ENCODE measurements around the gene APC2. TPM values are rescaled to one million over a fixed set of nuclear protein-coding genes. Genes with fewer than 3 reads are reported as not detected.

Gene APC2
- under 1 TPM in 2 of 4 donors, not detected in 2; 0.12 to 0.19 TPM for total RNA-seq

GRCh38 chr19:1449467-1450442 is at the start of gene APC2:
Gene APC2, plus strand, starts transcription at chr19:1450121. Its CDS starts 2,881 bp downstream, at chr19:1453002.
- DNase-seq (ENCODE audit: low spot score): no peak
- TF ChIP-seq, protein P1, sequence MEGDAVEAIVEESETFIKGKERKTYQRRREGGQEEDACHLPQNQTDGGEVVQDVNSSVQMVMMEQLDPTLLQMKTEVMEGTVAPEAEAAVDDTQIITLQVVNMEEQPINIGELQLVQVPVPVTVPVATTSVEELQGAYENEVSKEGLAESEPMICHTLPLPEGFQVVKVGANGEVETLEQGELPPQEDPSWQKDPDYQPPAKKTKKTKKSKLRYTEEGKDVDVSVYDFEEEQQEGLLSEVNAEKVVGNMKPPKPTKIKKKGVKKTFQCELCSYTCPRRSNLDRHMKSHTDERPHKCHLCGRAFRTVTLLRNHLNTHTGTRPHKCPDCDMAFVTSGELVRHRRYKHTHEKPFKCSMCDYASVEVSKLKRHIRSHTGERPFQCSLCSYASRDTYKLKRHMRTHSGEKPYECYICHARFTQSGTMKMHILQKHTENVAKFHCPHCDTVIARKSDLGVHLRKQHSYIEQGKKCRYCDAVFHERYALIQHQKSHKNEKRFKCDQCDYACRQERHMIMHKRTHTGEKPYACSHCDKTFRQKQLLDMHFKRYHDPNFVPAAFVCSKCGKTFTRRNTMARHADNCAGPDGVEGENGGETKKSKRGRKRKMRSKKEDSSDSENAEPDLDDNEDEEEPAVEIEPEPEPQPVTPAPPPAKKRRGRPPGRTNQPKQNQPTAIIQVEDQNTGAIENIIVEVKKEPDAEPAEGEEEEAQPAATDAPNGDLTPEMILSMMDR (IDR thresholded peaks at IDR 0.05): no peak
- ATAC-seq (ENCODE audit: low FRiP score): no peak

DNA sequence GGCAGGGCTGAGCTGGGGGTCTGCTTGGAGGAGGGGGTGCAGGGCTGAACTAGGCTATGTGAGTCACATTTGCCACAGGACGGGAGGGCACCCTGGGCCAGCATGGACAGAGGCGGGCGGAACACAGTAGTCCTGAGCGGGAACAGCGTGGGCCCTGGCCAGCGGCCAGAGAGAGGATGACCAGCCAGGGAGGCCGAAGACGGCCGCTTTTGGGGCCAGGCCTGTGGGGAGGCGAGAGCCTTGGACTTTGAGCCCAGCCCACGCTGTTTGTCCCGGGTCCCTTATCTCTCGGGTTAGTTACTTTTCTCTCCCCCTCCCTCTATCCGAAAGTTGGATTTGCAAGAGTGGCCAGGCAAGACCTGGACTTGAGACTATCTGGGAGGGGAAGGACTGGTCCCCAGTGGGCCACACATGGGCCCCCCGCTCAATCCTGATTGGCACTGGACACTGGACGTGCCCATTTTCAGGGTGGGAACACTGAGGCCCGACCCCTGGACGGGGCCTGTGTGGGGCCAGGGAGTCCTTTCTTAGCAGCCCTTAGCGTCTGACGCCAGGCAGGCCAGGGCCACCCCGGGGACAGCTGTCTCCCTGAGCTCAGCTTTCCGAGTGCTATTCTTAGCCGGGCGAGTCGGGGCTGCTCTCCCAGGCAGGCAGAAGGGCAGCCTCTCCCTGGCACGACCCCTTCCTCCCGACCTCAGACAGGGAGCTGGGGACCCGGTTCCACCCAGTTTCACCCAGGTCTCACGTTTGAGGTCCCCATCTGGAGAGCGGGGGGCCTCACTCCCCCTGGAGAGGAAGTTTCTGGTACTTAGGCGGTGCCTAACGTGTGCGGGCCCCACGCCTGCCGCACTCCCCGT is 49.4 kb upstream of the APC2 start:
- no peak for DNase-seq (ENCODE audit: low spot score)
- peak; percentile 13 for ATAC-seq (ENCODE audit: low FRiP score)

DNA sequence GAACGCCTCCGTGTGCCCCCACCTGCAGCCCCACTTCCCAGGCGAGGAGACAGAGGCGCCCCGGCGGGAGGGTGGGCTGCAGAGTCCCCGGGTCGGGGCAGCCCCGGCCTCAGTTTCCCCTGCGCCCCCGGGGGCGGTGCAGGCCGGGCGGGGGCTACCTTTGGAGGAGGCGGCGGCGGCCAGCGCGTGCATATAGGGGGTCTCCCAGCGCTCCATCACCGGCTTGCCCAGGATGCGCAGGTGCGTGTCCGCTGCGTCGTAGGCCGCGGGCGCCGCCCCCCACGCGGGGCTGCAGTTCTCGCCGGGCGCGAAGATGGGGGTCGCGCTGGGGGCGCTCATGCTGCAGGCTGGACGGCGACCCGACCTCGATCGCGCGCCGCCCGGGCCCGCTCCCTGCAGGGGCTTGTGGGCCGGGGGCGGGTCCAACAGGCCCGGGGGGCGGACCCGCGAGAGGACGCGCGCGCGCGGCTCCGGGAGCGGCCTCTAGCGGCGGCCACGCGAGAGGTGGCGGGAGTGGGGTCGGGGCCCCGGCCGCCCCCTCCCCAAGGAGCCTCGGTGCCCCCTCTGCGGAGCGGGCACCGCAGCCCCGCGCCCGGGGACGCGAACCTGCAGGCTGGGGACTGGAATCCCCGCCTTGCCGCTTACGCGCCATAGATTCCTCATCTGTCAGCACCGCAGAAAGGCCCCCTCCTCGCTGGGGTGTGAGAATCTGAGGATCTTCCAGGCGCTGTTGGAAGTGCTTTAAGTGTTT is 48.6 kb upstream of the APC2 start, which contains the start of gene GAMT:
GAMT (minus strand) TSS at position 405 of the 751 bp plus-strand sequence; CDS start at position 339, 66 bp downstream.
- ATAC-seq (ENCODE audit: low FRiP score): peak; percentile 21
- no peak for DNase-seq (ENCODE audit: low spot score)
- TF ChIP-seq, protein P1 (IDR thresholded peaks at IDR 0.05): no peak

More for the DNA sequence above, 49.4 kb upstream of the APC2 start:
- TF ChIP-seq, protein P1 (IDR thresholded peaks at IDR 0.05): no peak

- no peak for ATAC-seq (ENCODE audit: low FRiP score)
- TF ChIP-seq, protein P1 (IDR thresholded peaks at IDR 0.05): no peak
- DNase-seq (ENCODE audit: low spot score): no peak
Measured at GRCh38 chr19:1401889-1402217, 48.1 kb upstream of the APC2 start.

- TF ChIP-seq, protein P1 (IDR thresholded peaks at IDR 0.05): no peak
- DNase-seq (ENCODE audit: low spot score): no peak
- ATAC-seq (ENCODE audit: low FRiP score): no peak
Measured at GRCh38 chr19:1402411-1403070, 47.4 kb upstream of the APC2 start.

Measured in omental fat pad (tissue), 4 donors.